SJSA1 (cell line): ENCODE results near the gene TMBIM4. TPM values are rescaled to one million over a fixed set of nuclear protein-coding genes. Genes with fewer than 3 reads are reported as not detected.

Experiments used
- DNase-seq, 2 experiments: peaks; one replicate each; pipeline ENCODE4 v3.0.0-alpha.2; 2015 to 2020; ENCODE audit warnings: low spot score in 2 of 2, low read depth in 1 of 2
- H3K27ac ChIP-seq: fragments of 250-450 bp; sonication (Bioruptor Pico); 2 replicates; pipeline ENCODE4 v1.5.1; 2020; ENCODE audit warnings: mild to moderate bottlenecking, moderate library complexity
- H3K27me3 ChIP-seq: fragments of 250-450 bp; sonication (Bioruptor Pico); replicated peaks from 2 replicates; pipeline ENCODE4 v1.5.1; 2020; ENCODE audit warnings: mild to moderate bottlenecking, moderate library complexity
- H3K36me3 ChIP-seq: fragments of 250-450 bp; sonication (Bioruptor Pico); 2 replicates; pipeline ENCODE4 v1.5.1; 2020; ENCODE audit warnings: mild to moderate bottlenecking
- H3K4me1 ChIP-seq: fragments of 250-450 bp; sonication (Bioruptor Pico); replicated peaks from 2 replicates; pipeline ENCODE4 v1.6.1; 2021; ENCODE audit warnings: mild to moderate bottlenecking
- H3K4me3 ChIP-seq: fragments of 250-450 bp; sonication (Bioruptor Pico); 2 replicates; pipeline ENCODE4 v1.5.1; 2020; ENCODE audit warnings: mild to moderate bottlenecking
- H3K9me3 ChIP-seq: fragments of 250-450 bp; sonication (Bioruptor Pico); replicated peaks from 2 replicates; pipeline ENCODE4 v1.5.1; 2020; ENCODE audit warnings: mild to moderate bottlenecking
- total RNA-seq: library from RNA; depleted of rRNA; stranded (reverse); fragments of >200 nt; shearing (Covaris generic); gene quantifications from 2 replicates; pipeline ENCODE4 v1.2.3, GENCODE V29; 2014

Gene TMBIM4
- total RNA-seq, 1 experiment from 2014 or later, result 162 TPM

GRCh38 chr12:66118240-66118891 lies 51.4 kb downstream of the TMBIM4 start:
- Histone ChIP-seq H3K9me3 (no peaks in the 10 kb centered on the region), H3K27me3 (no peaks in the 10 kb centered on the region), H3K4me1 (no peaks in the 10 kb centered on the region), H3K27ac (no peak overlapping the region), H3K4me3 (no peak overlapping the region), H3K36me3 (peaks cover 35% of the 10 kb centered on the region)
- DNase-seq, result no peak

GRCh38 chr12:66117242-66117641 lies 52.6 kb downstream of the TMBIM4 start:
- Histone ChIP-seq H3K27ac (no peak overlapping the region), H3K4me1 (no peaks in the 10 kb centered on the region), H3K27me3 (no peaks in the 10 kb centered on the region), H3K36me3 (peaks cover 24% of the 10 kb centered on the region), H3K9me3 (no peaks in the 10 kb centered on the region), H3K4me3 (no peak overlapping the region)
- no peak for DNase-seq

DNA sequence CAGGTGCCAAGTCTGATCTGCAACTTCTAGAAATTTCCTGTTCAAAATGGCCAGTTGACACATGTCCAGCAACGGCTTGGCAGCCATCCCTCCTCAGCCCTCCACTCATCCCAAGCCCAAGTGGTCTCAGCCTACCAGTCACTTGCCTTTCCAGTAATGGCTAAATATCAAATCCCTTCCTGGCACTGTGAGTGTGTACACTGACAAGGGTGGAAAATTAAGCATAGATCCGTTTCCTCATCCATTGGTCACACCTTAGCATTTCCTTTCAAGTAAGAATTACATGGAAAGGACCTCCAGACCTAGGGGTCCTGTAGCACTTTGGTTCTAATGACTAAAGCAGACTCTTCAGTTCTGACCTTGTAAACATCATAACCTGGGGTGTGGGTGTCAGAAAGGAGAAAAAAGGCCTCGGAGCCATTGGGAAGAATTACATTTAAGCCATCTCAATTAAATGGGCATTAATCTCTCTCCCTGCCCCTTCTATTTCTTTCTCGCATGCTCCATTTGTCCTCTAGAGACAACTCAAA lies 54.7 kb downstream of the TMBIM4 start:
- Histone ChIP-seq H3K27ac (no peak overlapping the region), H3K36me3 (peaks cover 6% of the 10 kb centered on the region), H3K4me1 (no peaks in the 10 kb centered on the region), H3K27me3 (no peaks in the 10 kb centered on the region), H3K9me3 (no peaks in the 10 kb centered on the region), H3K4me3 (no peak overlapping the region)
- DNase-seq, result no peak

- Histone ChIP-seq H3K4me1 (no peaks in the 10 kb centered on the region), H3K36me3 (no peaks in the 10 kb centered on the region), H3K27me3 (no peaks in the 10 kb centered on the region), H3K4me3 (no peak overlapping the region), H3K9me3 (no peaks in the 10 kb centered on the region), H3K27ac (no peak overlapping the region)
- DNase-seq, result no peak
Measured at GRCh38 chr12:66113471-66113870, 56.3 kb downstream of the TMBIM4 start.

DNA sequence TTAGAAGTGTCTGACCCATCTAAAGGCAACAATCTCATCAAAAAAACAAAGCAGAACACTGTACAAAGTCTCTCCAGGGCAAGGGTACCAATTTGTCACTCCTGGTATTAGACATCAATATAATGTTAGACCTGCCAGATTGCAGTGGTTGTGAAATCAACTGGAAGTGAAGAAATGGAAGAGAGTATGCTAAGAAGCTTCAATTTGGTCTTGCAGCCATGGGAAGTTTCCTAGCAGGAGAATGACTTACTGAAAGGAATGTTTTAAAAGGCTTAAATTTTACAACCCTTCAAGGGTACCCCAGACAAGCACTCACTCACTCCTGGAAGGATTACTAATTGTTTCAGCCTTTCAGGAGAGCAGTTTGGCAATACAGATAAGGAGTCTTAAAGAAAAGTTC lies 58.2 kb downstream of the TMBIM4 start:
- no peak overlapping the region for H3K27ac ChIP-seq
- no peaks in the 10 kb centered on the region for H3K27me3 ChIP-seq
- no peak for DNase-seq
- no peaks in the 10 kb centered on the region for H3K9me3 ChIP-seq
- no peak overlapping the region for H3K4me3 ChIP-seq
- no peaks in the 10 kb centered on the region for H3K36me3 ChIP-seq
- H3K4me1 ChIP-seq, result peaks cover 4% of the 10 kb centered on the region; the same call in 1 of the 2 replicates

DNA sequence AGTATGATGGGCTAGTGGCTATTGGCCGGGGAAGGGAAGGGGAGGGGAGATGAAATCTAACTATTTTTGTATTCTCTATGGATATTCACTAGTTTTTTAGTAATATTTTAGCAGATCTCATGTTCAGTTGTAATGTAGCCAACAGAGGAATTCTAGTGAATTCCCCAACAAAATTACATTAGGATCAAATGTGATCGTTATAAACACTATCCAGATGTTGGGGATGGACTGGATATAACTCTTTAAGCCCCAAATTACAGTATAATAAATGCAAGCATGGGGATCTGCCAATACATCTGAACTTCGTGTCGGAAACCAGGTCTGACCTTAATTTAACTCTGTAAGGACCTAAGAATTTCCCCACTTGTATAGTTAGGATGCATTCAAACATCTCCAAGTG lies 60.7 kb downstream of the TMBIM4 start:
- no peaks in the 10 kb centered on the region for H3K36me3 ChIP-seq
- H3K4me3 ChIP-seq, result no peak overlapping the region
- no peaks in the 10 kb centered on the region for H3K9me3 ChIP-seq
- DNase-seq, result no peak
- peaks cover 4% of the 10 kb centered on the region; the same call in 1 of the 2 replicates for H3K4me1 ChIP-seq
- H3K27me3 ChIP-seq, result no peaks in the 10 kb centered on the region
- no peak overlapping the region for H3K27ac ChIP-seq

GRCh38 chr12:66108386-66108785 lies 61.4 kb downstream of the TMBIM4 start:
- Histone ChIP-seq H3K36me3 (no peaks in the 10 kb centered on the region), H3K4me1 (peaks cover 4% of the 10 kb centered on the region; the same call in 1 of the 2 replicates), H3K9me3 (no peaks in the 10 kb centered on the region), H3K4me3 (no peak overlapping the region), H3K27ac (no peak overlapping the region), H3K27me3 (no peaks in the 10 kb centered on the region)
- DNase-seq, result no peak

DNA sequence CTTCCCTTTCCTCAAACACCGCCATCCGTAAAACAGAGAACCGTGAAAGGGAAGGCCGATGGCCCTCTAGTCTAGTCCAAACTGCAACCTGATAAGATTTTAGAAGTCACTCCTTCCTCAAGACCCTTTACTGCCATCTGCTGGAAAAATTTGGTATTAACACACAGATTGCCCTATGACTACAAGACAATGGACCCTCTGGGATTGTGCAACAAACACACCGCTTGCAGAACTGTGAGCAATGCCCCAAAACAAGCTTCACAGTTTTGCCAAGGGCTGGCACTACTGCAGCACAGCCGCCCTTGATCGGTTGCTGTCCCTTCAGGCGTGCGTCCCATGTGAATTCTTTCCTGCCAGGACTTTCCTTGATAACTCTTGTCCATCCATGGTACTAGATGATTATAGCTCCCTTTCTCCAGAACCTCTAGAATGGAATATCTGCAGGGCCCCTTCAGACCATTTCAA lies 62.3 kb downstream of the TMBIM4 start:
- Histone ChIP-seq H3K36me3 (no peaks in the 10 kb centered on the region), H3K4me1 (peaks cover 4% of the 10 kb centered on the region; the same call in 1 of the 2 replicates), H3K4me3 (no peak overlapping the region), H3K27ac (no peak overlapping the region), H3K9me3 (no peaks in the 10 kb centered on the region), H3K27me3 (no peaks in the 10 kb centered on the region)
- peak; percentile 71 to 83 for DNase-seq

DNA sequence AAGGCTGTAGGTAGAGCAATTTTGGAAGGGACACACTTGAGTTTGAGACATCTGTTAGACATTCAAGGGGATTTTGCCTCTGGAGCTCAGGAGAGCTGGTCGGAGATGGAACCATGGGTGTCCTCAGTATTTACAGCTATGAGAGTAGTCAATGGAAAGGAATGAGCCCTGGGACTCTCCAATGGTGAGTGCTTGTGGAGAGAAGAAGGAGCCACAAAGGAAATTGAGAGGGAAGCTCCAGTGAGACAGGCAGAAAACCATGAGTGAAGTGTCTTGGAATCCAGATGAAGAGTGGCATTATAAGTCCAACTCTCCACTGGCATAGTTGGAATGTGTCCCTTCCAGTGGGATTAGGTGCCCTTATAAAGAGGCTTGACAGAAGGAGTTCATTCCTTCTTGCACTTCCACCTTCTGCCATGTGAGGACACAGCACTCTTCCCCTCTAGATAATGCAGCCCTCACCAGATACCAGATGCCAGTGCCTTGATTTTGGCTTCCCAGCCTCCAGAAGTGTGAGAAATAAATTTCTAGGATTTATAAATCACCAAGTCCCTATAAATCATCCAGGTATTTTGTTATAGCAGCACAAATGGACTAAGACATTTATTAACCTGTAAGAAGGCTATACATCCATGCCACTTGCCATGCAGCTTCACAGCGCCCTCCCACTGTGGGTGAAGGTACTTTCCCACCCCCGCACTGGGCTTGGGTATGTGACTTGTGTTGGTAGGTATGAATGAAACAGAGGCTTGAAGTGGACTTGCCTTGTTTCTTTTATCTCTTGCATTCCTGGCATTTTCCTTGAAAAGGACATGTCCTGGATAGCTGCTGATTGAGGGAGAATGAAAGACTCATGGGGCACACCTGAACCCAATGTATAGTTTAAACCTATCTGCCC lies 66.5 kb downstream of the TMBIM4 start:
- H3K27ac ChIP-seq, result no peak overlapping the region
- no peaks in the 10 kb centered on the region for H3K27me3 ChIP-seq
- peaks cover 4% of the 10 kb centered on the region; the same call in 1 of the 2 replicates for H3K4me1 ChIP-seq
- no peak overlapping the region for H3K4me3 ChIP-seq
- no peaks in the 10 kb centered on the region for H3K36me3 ChIP-seq
- DNase-seq, result no peak
- H3K9me3 ChIP-seq, result no peaks in the 10 kb centered on the region

DNA sequence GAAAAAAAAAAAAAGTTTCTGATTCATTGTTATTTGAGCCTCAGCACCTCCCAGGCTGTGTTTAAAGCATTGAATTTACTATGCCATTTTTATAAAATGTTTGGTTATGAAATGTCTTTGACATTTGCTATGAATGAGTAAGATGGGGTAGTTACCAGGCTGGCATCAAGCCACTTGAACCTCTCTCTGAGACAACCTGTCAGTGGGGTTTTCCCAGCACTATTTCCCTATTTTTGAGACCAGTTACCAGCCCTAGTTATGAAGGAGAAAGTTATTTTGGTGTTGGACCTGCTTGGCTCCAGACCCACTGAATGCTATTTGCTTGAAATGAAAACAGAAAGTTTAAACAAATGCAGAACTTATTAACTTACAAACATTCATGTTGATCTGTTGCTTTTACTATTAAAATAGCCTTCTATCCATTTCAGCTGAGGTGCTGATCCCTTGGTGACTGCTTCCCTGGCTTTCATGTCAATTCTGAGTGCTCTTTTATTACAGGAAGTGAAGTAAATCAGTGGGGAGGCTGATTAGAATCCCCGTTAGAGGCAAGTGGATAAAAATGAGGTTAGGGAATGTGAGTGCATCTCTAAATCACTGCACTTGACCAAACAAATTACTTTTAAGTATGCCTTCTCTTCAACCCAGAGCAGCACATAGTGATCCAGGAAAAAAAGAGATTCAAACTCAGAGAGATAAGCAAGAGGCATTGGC lies 77.1 kb downstream of the TMBIM4 start:
- no peaks in the 10 kb centered on the region for H3K36me3 ChIP-seq
- H3K27ac ChIP-seq, result no peak overlapping the region
- no peaks in the 10 kb centered on the region; the same call in 1 of the 2 replicates for H3K4me1 ChIP-seq
- H3K27me3 ChIP-seq, result no peaks in the 10 kb centered on the region
- DNase-seq, result no peak
- no peaks in the 10 kb centered on the region for H3K9me3 ChIP-seq
- H3K4me3 ChIP-seq, result no peak overlapping the region

DNA sequence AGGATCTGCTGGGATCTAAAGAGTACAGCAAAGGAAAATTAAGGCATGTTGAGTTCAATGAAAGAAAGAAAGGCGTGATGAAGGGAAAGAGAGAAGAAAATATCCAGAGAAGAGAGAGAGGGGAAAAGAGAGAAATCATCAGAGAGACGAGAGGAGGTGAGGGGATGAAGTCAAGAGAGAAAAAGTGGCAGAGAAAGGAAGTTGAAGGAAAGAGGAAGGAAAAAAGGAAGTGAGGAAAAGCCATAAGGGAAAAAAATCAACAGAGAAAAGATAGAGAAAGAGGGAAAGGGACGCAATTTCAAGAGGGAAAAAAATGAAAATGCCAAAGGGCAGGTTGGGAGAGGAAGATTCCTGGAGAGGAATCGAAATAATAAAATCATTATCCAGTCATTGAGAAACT lies 79.6 kb downstream of the TMBIM4 start:
- H3K4me1 ChIP-seq, result no peaks in the 10 kb centered on the region; the same call in 1 of the 2 replicates
- no peaks in the 10 kb centered on the region for H3K27me3 ChIP-seq
- H3K27ac ChIP-seq, result no peak overlapping the region
- no peaks in the 10 kb centered on the region for H3K9me3 ChIP-seq
- H3K4me3 ChIP-seq, result no peak overlapping the region
- DNase-seq, result no peak
- no peaks in the 10 kb centered on the region for H3K36me3 ChIP-seq

- no peak overlapping the region for H3K4me3 ChIP-seq
- H3K36me3 ChIP-seq, result no peaks in the 10 kb centered on the region
- no peaks in the 10 kb centered on the region for H3K9me3 ChIP-seq
- no peaks in the 10 kb centered on the region for H3K27me3 ChIP-seq
- peak; percentile 60 to 63 for DNase-seq
- H3K27ac ChIP-seq, result no peak overlapping the region
- no peaks in the 10 kb centered on the region for H3K4me1 ChIP-seq
Measured at GRCh38 chr12:66087365-66087943, 82.3 kb downstream of the TMBIM4 start.

DNA sequence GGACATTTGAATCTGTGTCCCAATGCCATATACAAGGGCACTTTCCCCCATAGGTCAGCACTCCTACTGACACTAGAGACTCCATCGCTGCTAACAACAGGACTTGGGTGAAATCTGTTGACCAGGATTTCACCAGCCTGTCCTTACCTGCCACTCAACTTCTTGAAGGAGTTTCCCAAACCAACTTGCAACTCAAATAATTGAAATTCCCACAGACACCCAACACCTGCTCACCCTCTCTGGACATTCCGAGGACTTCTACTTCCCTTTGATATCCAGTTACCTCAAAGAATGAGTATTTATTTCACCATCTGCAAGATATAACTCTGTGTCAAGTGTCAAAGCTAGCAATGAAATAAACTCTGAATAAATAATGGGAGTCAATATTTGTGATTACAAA lies 83.8 kb downstream of the TMBIM4 start:
- H3K4me3 ChIP-seq, result no peak overlapping the region
- no peak for DNase-seq
- H3K4me1 ChIP-seq, result no peaks in the 10 kb centered on the region
- H3K27me3 ChIP-seq, result no peaks in the 10 kb centered on the region
- H3K9me3 ChIP-seq, result no peaks in the 10 kb centered on the region
- H3K27ac ChIP-seq, result no peak overlapping the region
- H3K36me3 ChIP-seq, result no peaks in the 10 kb centered on the region
